SK-N-SH (cell line): Measurements from ENCODE around the gene RBM10. TPM values are rescaled to one million over a fixed set of nuclear protein-coding genes. Genes with fewer than 3 reads are reported as not detected.

Source experiments
- CTCF ChIA-PET: fragments of 300-600, 350-600 bp; formaldehyde crosslinking; extraction: SDS; loops from one replicate; lab custom pipeline; 2021; lab: Yijun Ruan, JAX
- POLR2A ChIA-PET: fragments of 350-600 bp; sonication (Branson Sonifier 250); formaldehyde crosslinking; extraction: SDS; loops from one replicate; lab custom pipeline; 2020; ENCODE audit warnings: antibody characterized with exemption, inconsistent platforms; lab: Yijun Ruan, JAX
- DNase-seq: peaks from one replicate; pipeline ENCODE4 v3.0.0; 2012
- H2AFZ ChIP-seq: fragments of 200-600 bp; sonication (generic); 2 replicates; pipeline ENCODE4 v1.8.1; 2016; ENCODE audit warnings: antibody characterized with exemption, mild to moderate bottlenecking, low read depth
- H3F3A ChIP-seq: fragments of 200-600 bp; sonication (generic); replicated peaks from 2 replicates; pipeline ENCODE3; 2016; ENCODE audit warnings: antibody characterized with exemption, mild to moderate bottlenecking; ENCODE audit not compliant: insufficient read depth
- H3K27ac ChIP-seq, 2 experiments: fragments of 200-500 bp in 1 of 2; fragments of 200-600 bp in 1 of 2; sonication (Bioruptor generic) in 1 of 2; sonication (generic), shearing (Covaris generic) in 1 of 2; 2 replicates each; pipeline versions ENCODE4 v1.5.1 to v1.6.1; 2014 to 2016; ENCODE audit warnings: low read depth in 2 of 2, inconsistent platforms in 1 of 2, low read length in 1 of 2, mild to moderate bottlenecking in 1 of 2, mixed read lengths in 1 of 2
- H3K27me3 ChIP-seq: fragments of 200-600 bp; sonication (generic), shearing (Covaris generic); 2 replicates; pipeline ENCODE4 v1.6.1; 2016; ENCODE audit warnings: mixed run types; ENCODE audit not compliant: insufficient read depth
- H3K36me3 ChIP-seq, 2 experiments: fragments of 200-500 bp in 1 of 2; fragments of 200-600 bp in 1 of 2; sonication (Bioruptor generic) in 1 of 2; sonication (generic) in 1 of 2; replicated peaks in 1 of 2; 2 replicates each; pipeline versions ENCODE3 to v1.5.1; 2014 to 2016; ENCODE audit warnings: low read length in 1 of 2, mild to moderate bottlenecking in 1 of 2; ENCODE audit not compliant: insufficient read depth in 2 of 2, control insufficient read depth in 1 of 2
- H3K4me1 ChIP-seq, 2 experiments: fragments of 200-500 bp in 1 of 2; fragments of 200-600 bp in 1 of 2; sonication (Bioruptor generic) in 1 of 2; sonication (generic), shearing (Covaris generic) in 1 of 2; 2 replicates each; pipeline versions ENCODE4 v1.5.1 to v1.6.1; 2014 to 2016; ENCODE audit warnings: low read depth in 1 of 2, low read length in 1 of 2, mixed run types in 1 of 2; ENCODE audit not compliant: insufficient read depth in 2 of 2, control insufficient read depth in 1 of 2
- H3K4me2 ChIP-seq: fragments of 200-600 bp; sonication (generic), shearing (Covaris generic); 2 replicates; pipeline ENCODE4 v1.6.1; 2017; ENCODE audit warnings: mixed run types
- H3K4me3 ChIP-seq, 2 experiments: fragments of 200-500 bp in 1 of 2; fragments of 200-600 bp in 1 of 2; sonication (Bioruptor generic) in 1 of 2; sonication (generic), shearing (Covaris generic) in 1 of 2; 2 replicates each; pipeline versions ENCODE4 v1.5.1 to v1.8.1; 2014 to 2016; ENCODE audit warnings: low read depth in 2 of 2, inconsistent platforms in 1 of 2, low read length in 1 of 2, mild to moderate bottlenecking in 1 of 2, mixed read lengths in 1 of 2, moderate library complexity in 1 of 2
- H3K79me2 ChIP-seq: fragments of 200-600 bp; sonication (generic); 2 replicates; pipeline ENCODE4 v1.8.1; 2017; ENCODE audit warnings: mild to moderate bottlenecking; ENCODE audit not compliant: insufficient read depth
- H3K9ac ChIP-seq: fragments of 200-600 bp; sonication (generic); 2 replicates; pipeline ENCODE4 v1.6.1; 2017; ENCODE audit warnings: mixed run types
- H3K9me2 ChIP-seq: fragments of 200-600 bp; sonication (generic); 2 replicates; pipeline ENCODE4 v1.6.1; 2017; ENCODE audit warnings: mixed run types
- H3K9me3 ChIP-seq: fragments of 200-600 bp; sonication (generic); 2 replicates; pipeline ENCODE4 v1.6.1; 2017; ENCODE audit warnings: mixed run types, mild to moderate bottlenecking, moderate library complexity
- H4K20me1 ChIP-seq: fragments of 200-600 bp; sonication (generic); 2 replicates; pipeline ENCODE4 v1.6.1; 2017; ENCODE audit warnings: mild to moderate bottlenecking, mixed run types; ENCODE audit not compliant: insufficient read depth
- CHD2 ChIP-seq: fragments of 150-350 bp; IDR thresholded peaks from 2 replicates; pipeline ENCODE4 v1.6.1; 2018; ENCODE audit warnings: low read length; ENCODE audit not compliant: partially characterized antibody
- CTCF ChIP-seq: fragments of 200-600 bp; sonication (generic); IDR thresholded peaks from 2 replicates; pipeline ENCODE4 v1.6.1; 2017; ENCODE audit warnings: antibody characterized with exemption, mild to moderate bottlenecking, moderate library complexity
- FOSL2 ChIP-seq: IDR thresholded peaks from 2 replicates; pipeline ENCODE4 v1.4.0; 2012; ENCODE audit warnings: low read depth, mild to moderate bottlenecking, moderate library complexity, borderline replicate concordance
- FOXM1 ChIP-seq: IDR thresholded peaks from 2 replicates; pipeline ENCODE4 v1.4.0; 2012; ENCODE audit warnings: low read depth, mild to moderate bottlenecking
- GABPA ChIP-seq: IDR thresholded peaks from 2 replicates; pipeline ENCODE4 v1.4.0; 2012; ENCODE audit warnings: low read depth, mild to moderate bottlenecking
- GATA2 ChIP-seq: sonication (generic); formaldehyde crosslinking; IDR thresholded peaks from 2 replicates; pipeline ENCODE4 v1.5.0; 2020; ENCODE audit warnings: mild to moderate bottlenecking, missing genetic modification reagents
- IRF3 ChIP-seq: fragments of 150-350 bp; IDR thresholded peaks from 2 replicates; pipeline ENCODE4 v1.6.1; 2016; ENCODE audit warnings: mild to moderate bottlenecking, low read depth, low read length
- JUND ChIP-seq: IDR thresholded peaks from 2 replicates; pipeline ENCODE4 v1.4.0; 2012
- MAX ChIP-seq: IDR thresholded peaks from 2 replicates; pipeline ENCODE4 v1.4.0; 2012; ENCODE audit warnings: low read depth
- MXI1 ChIP-seq: IDR thresholded peaks from 2 replicates; pipeline ENCODE4 v1.6.1; 2012; ENCODE audit warnings: mild to moderate bottlenecking, low read depth, low read length, improper control_type of control experiment
- NFIC ChIP-seq: IDR thresholded peaks from 2 replicates; pipeline ENCODE4 v1.4.0; 2012; ENCODE audit warnings: borderline replicate concordance
- NRF1 ChIP-seq: IDR thresholded peaks from 2 replicates; pipeline ENCODE4 v1.6.1; 2012; ENCODE audit warnings: low read depth, mild to moderate bottlenecking, low read length
- POLR2AphosphoS5 ChIP-seq: IDR thresholded peaks from 2 replicates; pipeline ENCODE4 v1.6.1; 2012; ENCODE audit warnings: low read depth, low read length
- RCOR1 ChIP-seq: fragments of 150-350 bp; IDR thresholded peaks from 2 replicates; pipeline ENCODE4 v1.6.1; 2017; ENCODE audit warnings: antibody characterized with exemption, low read length
- REST ChIP-seq: IDR thresholded peaks from 2 replicates; pipeline ENCODE4 v1.6.1; 2012; ENCODE audit warnings: mild to moderate bottlenecking, low read depth, low read length, moderate library complexity
- TAF1 ChIP-seq: IDR thresholded peaks from 2 replicates; pipeline ENCODE4 v1.6.1; 2012; ENCODE audit warnings: low read depth, mild to moderate bottlenecking, low read length, moderate library complexity, borderline replicate concordance
- USF2 ChIP-seq: fragments of 150-350 bp; IDR thresholded peaks from 2 replicates; pipeline ENCODE4 v1.6.1; 2017; ENCODE audit warnings: antibody characterized with exemption, low read length, low read depth, borderline replicate concordance
- polyA plus RNA-seq, 3 experiments: library from polyadenylated mRNA; depleted of rRNA; stranded (reverse); fragments of >200 nt; gene quantifications; 2 replicates each; pipeline ENCODE4 v1.2.3, GENCODE V29; 2012

The RBM10 gene
- polyA plus RNA-seq, 1 of the 3 experiments (the other 2 are of a cell fraction) = 34.4 TPM

GRCh38 chrX:47148946-47149345 lies 3.9 kb downstream of the RBM10 start (continued):
- TF ChIP-seq CTCF = no peak

- H3K9me3 ChIP-seq = no peaks in the 10 kb centered on the region
- no peak overlapping the region for H3K27ac ChIP-seq
- no peak overlapping the region for H3K4me2 ChIP-seq
- TF ChIP-seq GABPA = no peak
- TF ChIP-seq GATA2 (CRISPR knock-in tag) = no peak
- no peak for TF ChIP-seq MAX
- no peak for TF ChIP-seq CHD2
- TF ChIP-seq NFIC = no peak
- no peak for TF ChIP-seq NRF1
- no peak for TF ChIP-seq POLR2AphosphoS5
- TF ChIP-seq REST = no peak
- TF ChIP-seq FOXM1 = no peak
- no peak for TF ChIP-seq RCOR1
- no peak for TF ChIP-seq TAF1
- no peak for TF ChIP-seq MXI1
- no peak for TF ChIP-seq CTCF
- no peak for TF ChIP-seq IRF3
- no peak for TF ChIP-seq JUND
- TF ChIP-seq FOSL2 = no peak
- no peak for TF ChIP-seq USF2
- no peak overlapping the region for H2AFZ ChIP-seq
- DNase-seq = no peak
- H3K27me3 ChIP-seq = no peaks in the 10 kb centered on the region; the same call in 1 of the 2 replicates
- peaks cover 0 to 9% of the 10 kb centered on the region in 2 experiments; a peak in 1 of 4 replicates for H3K4me1 ChIP-seq
- H3K36me3 ChIP-seq = peaks cover 0 to 8% of the 10 kb centered on the region in 2 experiments
- ChIA-PET POLR2A (no interaction called here), CTCF (no interaction called here)
- H3K4me3 ChIP-seq = no peak overlapping the region
- H3K9ac ChIP-seq = no peak overlapping the region
- no peaks in the 10 kb centered on the region for H3F3A ChIP-seq
- no peaks in the 10 kb centered on the region for H3K9me2 ChIP-seq
- peaks cover 94% of the 10 kb centered on the region for H3K79me2 ChIP-seq
- H4K20me1 ChIP-seq = peaks cover 26% of the 10 kb centered on the region
Observed at GRCh38 chrX:47151435-47151834, 6.4 kb downstream of the RBM10 start.
